PC-9 (cell line): ENCODE results near the gene RDM1. TPM values are rescaled to one million over a fixed set of nuclear protein-coding genes. Genes with fewer than 3 reads are reported as not detected.

ENCODE experiments used
- BruUV-seq: library from RNA; stranded (reverse); fragments of 400-500 nt; replicated peaks from 2 replicates; lab custom pipeline; 2021; lab: Mats Ljungman, UMichigan
- CTCF ChIA-PET: fragments of 300-600 bp; sonication (Branson Sonifier 250); formaldehyde crosslinking; loops from one replicate; lab custom pipeline; 2022; ENCODE audit warnings: antibody characterized with exemption; lab: Charles Lee
- POLR2A ChIA-PET: fragments of 300-600 bp; sonication (Branson Sonifier 250); formaldehyde crosslinking; loops from one replicate; lab custom pipeline; 2022; ENCODE audit warnings: antibody characterized with exemption; ENCODE audit not compliant: unreplicated experiment; lab: Charles Lee
- DNase-seq, 2 experiments: peaks; one replicate each; pipeline versions ENCODE4 v3.0.0 to v3.0.0-alpha.2; 2015 to 2022; ENCODE audit warnings: mixed read lengths in 1 of 2
- H2AFZ ChIP-seq: fragments of 200-600 bp; sonication (generic); 2 replicates; pipeline ENCODE4 v1.8.1; 2017; ENCODE audit warnings: antibody characterized with exemption
- H3F3A ChIP-seq: fragments of 200-600 bp; sonication (generic); 2 replicates; pipeline ENCODE4 v1.8.1; 2017; ENCODE audit warnings: antibody characterized with exemption, mild to moderate bottlenecking, low read depth; ENCODE audit not compliant: insufficient read depth
- H3K27ac ChIP-seq: fragments of 200-600 bp; sonication (generic); 2 replicates; pipeline ENCODE4 v1.6.1; 2016; ENCODE audit warnings: mixed run types
- H3K27me3 ChIP-seq: fragments of 200-600 bp; sonication (generic); 2 replicates; pipeline ENCODE4 v1.6.1; 2016; ENCODE audit warnings: low read depth, mixed run types; ENCODE audit not compliant: insufficient read depth
- H3K36me3 ChIP-seq: fragments of 200-600 bp; sonication (generic); 2 replicates; pipeline ENCODE4 v1.6.1; 2016; ENCODE audit warnings: low read depth, mixed run types
- H3K4me1 ChIP-seq: fragments of 200-600 bp; sonication (generic); replicated peaks from 2 replicates; pipeline ENCODE4 v1.6.1; 2016; ENCODE audit warnings: mixed run types; ENCODE audit not compliant: insufficient read depth
- H3K4me2 ChIP-seq: fragments of 200-600 bp; sonication (generic); 2 replicates; pipeline ENCODE4 v1.6.1; 2017; ENCODE audit warnings: mixed run types
- H3K4me3 ChIP-seq: fragments of 200-600 bp; sonication (generic); 2 replicates; pipeline ENCODE4 v1.6.1; 2016; ENCODE audit warnings: mixed run types
- H3K79me2 ChIP-seq: fragments of 200-600 bp; sonication (generic); 2 replicates; pipeline ENCODE4 v1.6.1; 2017; ENCODE audit warnings: low read depth, mixed run types
- H3K9me2 ChIP-seq: fragments of 200-600 bp; sonication (generic); 2 replicates; pipeline ENCODE4 v1.8.1; 2017; ENCODE audit warnings: mild to moderate bottlenecking; ENCODE audit not compliant: insufficient read depth
- H3K9me3 ChIP-seq: fragments of 200-600 bp; sonication (generic); 2 replicates; pipeline ENCODE4 v1.8.1; 2016; ENCODE audit warnings: low read depth; ENCODE audit not compliant: insufficient read depth
- H4K20me1 ChIP-seq: fragments of 200-600 bp; sonication (generic); 2 replicates; pipeline ENCODE4 v1.8.1; 2017; ENCODE audit not compliant: insufficient read depth
- EZH2 ChIP-seq: fragments of 200-600 bp; sonication (generic); IDR thresholded peaks from 2 replicates; pipeline ENCODE4 v1.8.0; 2017; ENCODE audit warnings: antibody characterized with exemption, low read depth
- intact Hi-C: fragments of 100-400 bp; cut with micrococcal nuclease; formaldehyde crosslinking; loops from one replicate; pipeline ENCODE4 v1.10.0; 2022; ENCODE audit not compliant: unreplicated experiment
- total RNA-seq: library from RNA; stranded (reverse); gene quantifications from 2 replicates; pipeline ENCODE4 v1.2.3, GENCODE V29; 2021
- TF ChIP-seq, protein P1 (sequence below): fragments of 200-600 bp; sonication (generic); conservative IDR thresholded peaks from 2 replicates; pipeline ENCODE4 v1.6.1; 2017; ENCODE audit warnings: mixed run types, antibody characterized with exemption, mild to moderate bottlenecking, moderate library complexity

Gene RDM1
- total RNA-seq, 1 experiment from 2014 or later, result 14.5 TPM

DNA sequence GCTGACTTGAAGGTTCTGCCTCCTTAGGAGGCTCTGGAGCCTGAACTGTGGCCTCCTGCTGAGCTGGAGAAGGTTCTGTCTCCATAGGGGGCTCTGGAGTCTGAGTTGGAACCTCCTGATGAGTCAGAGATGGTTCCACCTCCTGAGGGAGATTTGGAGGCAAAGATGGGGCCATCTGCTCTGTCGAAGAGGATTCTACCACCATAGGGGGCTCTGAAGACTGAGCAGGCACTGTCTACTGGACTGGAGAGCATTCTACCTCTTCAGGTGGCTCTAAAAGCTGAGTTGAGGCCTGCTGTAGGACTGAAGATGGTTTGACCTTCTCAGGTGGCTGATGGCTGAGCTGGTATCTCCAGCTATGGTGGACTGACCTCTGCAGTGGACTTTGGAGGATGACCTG, 16.2 kb downstream of the RDM1 start:
- H3K79me2 ChIP-seq, result no peaks in the 10 kb centered on the region
- no peak overlapping the region for H3K4me2 ChIP-seq
- CTCF ChIA-PET, result no interaction called here
- intact Hi-C loops, result no loop called here
- no peaks in the 10 kb centered on the region for H3K36me3 ChIP-seq
- POLR2A ChIA-PET, result no interaction called here
- no peak for DNase-seq
- no peak overlapping the region for H2AFZ ChIP-seq
- TF ChIP-seq EZH2, result no peak
- TF ChIP-seq, protein P1, sequence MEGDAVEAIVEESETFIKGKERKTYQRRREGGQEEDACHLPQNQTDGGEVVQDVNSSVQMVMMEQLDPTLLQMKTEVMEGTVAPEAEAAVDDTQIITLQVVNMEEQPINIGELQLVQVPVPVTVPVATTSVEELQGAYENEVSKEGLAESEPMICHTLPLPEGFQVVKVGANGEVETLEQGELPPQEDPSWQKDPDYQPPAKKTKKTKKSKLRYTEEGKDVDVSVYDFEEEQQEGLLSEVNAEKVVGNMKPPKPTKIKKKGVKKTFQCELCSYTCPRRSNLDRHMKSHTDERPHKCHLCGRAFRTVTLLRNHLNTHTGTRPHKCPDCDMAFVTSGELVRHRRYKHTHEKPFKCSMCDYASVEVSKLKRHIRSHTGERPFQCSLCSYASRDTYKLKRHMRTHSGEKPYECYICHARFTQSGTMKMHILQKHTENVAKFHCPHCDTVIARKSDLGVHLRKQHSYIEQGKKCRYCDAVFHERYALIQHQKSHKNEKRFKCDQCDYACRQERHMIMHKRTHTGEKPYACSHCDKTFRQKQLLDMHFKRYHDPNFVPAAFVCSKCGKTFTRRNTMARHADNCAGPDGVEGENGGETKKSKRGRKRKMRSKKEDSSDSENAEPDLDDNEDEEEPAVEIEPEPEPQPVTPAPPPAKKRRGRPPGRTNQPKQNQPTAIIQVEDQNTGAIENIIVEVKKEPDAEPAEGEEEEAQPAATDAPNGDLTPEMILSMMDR, result no peak
- BruUV-seq, result no TSS peak
- H4K20me1 ChIP-seq, result no peaks in the 10 kb centered on the region
- no peaks in the 10 kb centered on the region for H3K4me1 ChIP-seq
- H3K27me3 ChIP-seq, result peaks cover 15% of the 10 kb centered on the region
- H3K4me3 ChIP-seq, result no peak overlapping the region
- no peaks in the 10 kb centered on the region for H3K9me2 ChIP-seq
- H3K9me3 ChIP-seq, result no peaks in the 10 kb centered on the region
- H3F3A ChIP-seq, result no peaks in the 10 kb centered on the region
- H3K27ac ChIP-seq, result no peak overlapping the region

DNA sequence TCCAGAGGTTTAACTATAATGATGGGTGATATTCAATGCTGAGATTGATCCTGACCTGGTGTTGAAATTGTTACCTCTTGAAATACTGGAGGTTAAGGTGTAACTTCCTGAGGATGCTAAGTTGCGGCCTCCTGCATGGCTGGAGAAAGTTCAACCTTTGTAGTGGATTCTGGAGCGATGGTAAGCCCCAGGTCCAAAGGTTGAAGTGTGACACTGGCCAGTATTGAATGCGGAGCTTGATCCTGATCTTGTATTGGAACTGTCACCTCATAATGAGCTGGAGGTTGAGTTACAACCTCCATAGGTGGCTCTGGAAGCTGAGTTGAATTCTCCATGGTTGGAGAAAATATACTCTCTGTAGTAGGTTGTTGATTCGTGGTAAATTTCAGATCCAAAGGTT, 17.0 kb downstream of the RDM1 start:
- Histone ChIP-seq H3K27me3 (peaks cover 17% of the 10 kb centered on the region), H3K4me2 (no peak overlapping the region), H2AFZ (no peak overlapping the region), H3K27ac (no peak overlapping the region), H3K4me3 (no peak overlapping the region), H4K20me1 (no peaks in the 10 kb centered on the region), H3K9me2 (no peaks in the 10 kb centered on the region), H3K9me3 (no peaks in the 10 kb centered on the region), H3K79me2 (no peaks in the 10 kb centered on the region), H3F3A (no peaks in the 10 kb centered on the region), H3K4me1 (no peaks in the 10 kb centered on the region), H3K36me3 (no peaks in the 10 kb centered on the region)
- CTCF ChIA-PET, result no interaction called here
- TF ChIP-seq EZH2, result no peak
- TF ChIP-seq, protein P1, result no peak
- no peak for DNase-seq
- intact Hi-C loops, result no loop called here
- no TSS peak for BruUV-seq
- POLR2A ChIA-PET, result no interaction called here

DNA sequence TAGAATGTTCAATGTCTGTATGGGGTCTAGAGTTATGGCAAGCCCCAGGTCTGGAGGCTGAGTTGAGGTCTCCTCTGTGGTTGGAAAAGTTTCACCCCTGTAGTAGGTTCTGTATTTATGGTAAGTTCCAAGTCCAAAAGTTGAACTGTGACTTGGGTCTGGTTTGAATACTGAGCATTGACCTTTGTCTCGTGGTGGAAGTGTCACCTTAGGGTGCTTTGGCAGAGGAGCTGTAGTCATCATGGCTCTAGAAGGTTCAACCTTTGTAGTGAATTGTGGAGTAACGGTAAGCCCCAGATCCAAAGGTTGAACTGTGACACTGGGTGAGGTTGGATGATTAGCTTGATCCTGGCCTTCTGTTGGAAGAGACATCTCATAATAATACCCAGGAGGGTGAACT, 17.6 kb downstream of the RDM1 start:
- H3K9me2 ChIP-seq, result no peaks in the 10 kb centered on the region
- H3K4me3 ChIP-seq, result no peak overlapping the region
- no peaks in the 10 kb centered on the region for H3K79me2 ChIP-seq
- H3K4me1 ChIP-seq, result no peaks in the 10 kb centered on the region
- CTCF ChIA-PET, result no interaction called here
- H3K9me3 ChIP-seq, result no peaks in the 10 kb centered on the region
- no peak overlapping the region for H2AFZ ChIP-seq
- no peak for DNase-seq
- no peak overlapping the region for H3K4me2 ChIP-seq
- H3F3A ChIP-seq, result no peaks in the 10 kb centered on the region
- peaks cover 19% of the 10 kb centered on the region for H3K27me3 ChIP-seq
- POLR2A ChIA-PET, result interaction anchor here (0.6 kb wide), 1 partner anchor 15 kb away, joined by 4 read pairs; no protein-coding TSS in a partner anchor
- H3K36me3 ChIP-seq, result no peaks in the 10 kb centered on the region
- TF ChIP-seq, protein P1, result no peak
- no peak for TF ChIP-seq EZH2
- H3K27ac ChIP-seq, result no peak overlapping the region
- no TSS peak for BruUV-seq
- intact Hi-C loops, result no loop called here
- no peaks in the 10 kb centered on the region for H4K20me1 ChIP-seq
